NCI-H2196 treated with DMSO at 0.1 percent for 48 hours (cell line): ENCODE results near the gene MEX3B.

Source experiments
- DNase-seq: peaks from one replicate; lab custom pipeline; 2025; ENCODE audit not compliant: unreplicated experiment; lab: John Stamatoyannopoulos, UW

Gene MEX3B

GRCh38 chr15:82045892-82046665 lies at the start of gene MEX3B:
TSS of gene MEX3B (minus strand) at chr15:82046018. CDS start at chr15:82045705, 313 bp downstream.
- peak; percentile 86 for DNase-seq

GRCh38 chr15:82093774-82094211 lies 48.0 kb upstream of the MEX3B start:
- DNase-seq: no peak

- no peak for DNase-seq
Measured at GRCh38 chr15:82093325-82093724, 47.5 kb upstream of the MEX3B start.

GRCh38 chr15:82091636-82092140 lies 45.9 kb upstream of the MEX3B start:
- DNase-seq: no peak

GRCh38 chr15:82086243-82086995 lies 40.6 kb upstream of the MEX3B start:
- no peak for DNase-seq

- peak; percentile 22 for DNase-seq
Measured at GRCh38 chr15:82081914-82082762, 36.3 kb upstream of the MEX3B start.

GRCh38 chr15:82080774-82081173 lies 35.0 kb upstream of the MEX3B start:
- DNase-seq: no peak

- DNase-seq: no peak
Measured at GRCh38 chr15:82079736-82080135, 33.9 kb upstream of the MEX3B start.

- DNase-seq: no peak
Measured at GRCh38 chr15:82074610-82075009, 28.8 kb upstream of the MEX3B start.

- no peak for DNase-seq
Measured at GRCh38 chr15:82072926-82073537, 27.2 kb upstream of the MEX3B start.

GRCh38 chr15:82066455-82066854 lies 20.6 kb upstream of the MEX3B start:
- DNase-seq: no peak

- DNase-seq: no peak
Measured at GRCh38 chr15:82064824-82065223, 19.0 kb upstream of the MEX3B start.

GRCh38 chr15:82062479-82063454 lies 16.9 kb upstream of the MEX3B start:
- DNase-seq: no peak

- no peak for DNase-seq
Measured at GRCh38 chr15:82060817-82061216, 15.0 kb upstream of the MEX3B start.

- no peak for DNase-seq
Measured at GRCh38 chr15:82058517-82059204, 12.8 kb upstream of the MEX3B start.

- no peak for DNase-seq
Measured at GRCh38 chr15:82058026-82058425, 12.2 kb upstream of the MEX3B start.

GRCh38 chr15:82056958-82057823 lies 11.4 kb upstream of the MEX3B start:
- no peak for DNase-seq

- no peak for DNase-seq
Measured at GRCh38 chr15:82052751-82053150, 6.9 kb upstream of the MEX3B start.
